ENCODE data around the gene S100A2.

DNA sequence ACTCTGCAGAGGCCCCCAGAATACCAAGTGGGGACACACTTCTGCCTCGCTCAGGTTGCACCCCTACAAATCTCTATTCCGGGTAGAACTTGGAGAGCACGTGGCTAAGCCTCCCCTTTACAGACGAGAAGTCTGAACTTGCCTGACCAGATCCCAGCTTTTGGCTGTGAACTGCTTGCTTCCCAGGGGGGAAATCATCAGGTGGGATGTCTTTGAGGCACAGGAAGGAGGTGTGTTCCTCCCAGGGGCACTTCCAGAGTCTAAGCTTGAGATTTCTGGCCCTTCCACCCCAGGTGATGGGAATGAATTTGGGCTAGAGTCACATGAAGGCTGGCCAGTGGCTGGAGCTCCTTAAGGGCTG, 15.3 kb downstream of the S100A2 start:
- TF ChIP-seq CTCF (IDR thresholded peaks at IDR 0.05) (no peak), POLR2A (IDR thresholded peaks at IDR 0.05) (no peak)

Data from right lobe of liver (tissue), 4 donors.